Uterus (tissue), 2 donors: Measurements from ENCODE around the gene RTN3.

Experiments used
- POLR2A ChIP-seq, 2 donors: fragments of 450-650 bp; IDR thresholded peaks; one replicate each; pipeline ENCODE4 v1.6.1; 2016; ENCODE audit warnings: antibody characterized with exemption in 2 of 2, mild to moderate bottlenecking in 1 of 2, moderate library complexity in 1 of 2
- TF ChIP-seq, protein P1 (sequence below), 4 experiments: fragments of 200-600 bp in 2 of 4; fragments of 450-650 bp in 2 of 4; sonication (generic) in 2 of 4; IDR thresholded peaks; one replicate each; pipeline ENCODE4 v1.5.1; 2016 to 2019; ENCODE audit warnings: antibody characterized with exemption in 4 of 4, mild to moderate bottlenecking in 2 of 4, moderate library complexity in 1 of 4

DNA sequence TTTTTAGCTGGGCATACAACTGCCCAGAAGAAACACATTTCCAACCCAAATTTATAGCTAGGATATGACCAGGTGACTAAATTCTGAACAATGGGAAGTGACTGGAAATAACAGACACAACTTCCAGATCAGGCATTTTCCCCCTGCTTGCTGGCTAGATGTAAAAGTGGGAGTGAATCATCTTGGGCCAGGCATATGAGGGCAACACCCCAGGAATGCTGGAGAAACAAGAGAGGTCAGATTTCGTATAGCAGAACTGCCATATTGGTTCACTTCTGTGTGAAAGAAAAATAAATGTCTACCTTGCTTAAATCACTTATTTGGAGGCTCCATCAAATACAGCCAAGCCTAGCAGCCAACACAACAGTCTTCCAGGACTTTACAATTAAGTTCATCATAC is 17.5 kb upstream of the RTN3 start:
- TF ChIP-seq, protein P1, sequence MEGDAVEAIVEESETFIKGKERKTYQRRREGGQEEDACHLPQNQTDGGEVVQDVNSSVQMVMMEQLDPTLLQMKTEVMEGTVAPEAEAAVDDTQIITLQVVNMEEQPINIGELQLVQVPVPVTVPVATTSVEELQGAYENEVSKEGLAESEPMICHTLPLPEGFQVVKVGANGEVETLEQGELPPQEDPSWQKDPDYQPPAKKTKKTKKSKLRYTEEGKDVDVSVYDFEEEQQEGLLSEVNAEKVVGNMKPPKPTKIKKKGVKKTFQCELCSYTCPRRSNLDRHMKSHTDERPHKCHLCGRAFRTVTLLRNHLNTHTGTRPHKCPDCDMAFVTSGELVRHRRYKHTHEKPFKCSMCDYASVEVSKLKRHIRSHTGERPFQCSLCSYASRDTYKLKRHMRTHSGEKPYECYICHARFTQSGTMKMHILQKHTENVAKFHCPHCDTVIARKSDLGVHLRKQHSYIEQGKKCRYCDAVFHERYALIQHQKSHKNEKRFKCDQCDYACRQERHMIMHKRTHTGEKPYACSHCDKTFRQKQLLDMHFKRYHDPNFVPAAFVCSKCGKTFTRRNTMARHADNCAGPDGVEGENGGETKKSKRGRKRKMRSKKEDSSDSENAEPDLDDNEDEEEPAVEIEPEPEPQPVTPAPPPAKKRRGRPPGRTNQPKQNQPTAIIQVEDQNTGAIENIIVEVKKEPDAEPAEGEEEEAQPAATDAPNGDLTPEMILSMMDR (IDR thresholded peaks at IDR 0.05), result no peak
- no peak for TF ChIP-seq POLR2A (IDR thresholded peaks at IDR 0.05)
